ENCODE data around the gene SDHAF2. TPM values are rescaled to one million over a fixed set of nuclear protein-coding genes. Genes with fewer than 3 reads are reported as not detected.

Gene SDHAF2
- total and polyA plus RNA-seq, 9 of the 15 experiments (the other 6 are each of a cell fraction or from before 2014, with no cell fraction given), result 21.2 to 144 (median 40.4) TPM

GRCh38 chr11:61472282-61472681 lies 42.4 kb downstream of the SDHAF2 start:
- ChIA-PET CTCF (ENCODE audit: low intra/inter-chr PET ratio) (no interaction called here), POLR2A (interaction anchor here (0.9 to 1.7 kb wide), 4 partner anchors 10 to 45 kb away, joined by 3 to 9 read pairs (median 3); no protein-coding TSS in a partner anchor)
- no peak for FAIRE-seq

More at GRCh38 chr11:61472282-61472681, 42.4 kb downstream of the SDHAF2 start:
- H2AFZ ChIP-seq (ENCODE audit: low read depth, low read length), result no peak overlapping the region
- 0 out of 3 replicates have a peak, but pooled peaks have one; percentile 36 for ATAC-seq
- 50% methylated on average over 5 of the region's 5 CpGs for WGBS (ENCODE audit: insufficient coverage, low coverage, missing lambda C conversion rate)
- H3K4me2 ChIP-seq (ENCODE audit: insufficient read depth, low read length), result no peak overlapping the region
- intact Hi-C loops (cut with micrococcal nuclease), result no loop called here
- no peak overlapping the region for H3K27ac ChIP-seq (ENCODE audit: extremely low read depth, low read depth, low read length)
- peaks cover 0 to under 1% of the 10 kb centered on the region in 2 experiments; a peak in 1 of 5 replicates for H3K4me1 ChIP-seq (replicated peaks in 1 of 2; ENCODE audit: control insufficient read depth in 2 of 2, insufficient read depth in 2 of 2, low read length in 2 of 2)
- in situ Hi-C loops (cut with MboI), result no loop called here
- H4K20me1 ChIP-seq (replicated peaks; ENCODE audit: control insufficient read depth, insufficient read depth, low read length), result 0 out of 2 replicates have a peak, but pooled peaks cover 3% of the 10 kb centered on the region
- H3K27me3 ChIP-seq (ENCODE audit: control insufficient read depth in 2 of 2, insufficient read depth in 2 of 2, low read length in 2 of 2), result no peaks in the 10 kb centered on the region
- no peak for TF ChIP-seq MXD1 (CRISPR knock-in tag; IDR thresholded peaks at IDR 0.05; ENCODE audit: borderline replicate concordance, poor library complexity, severe bottlenecking)
- no peak for TF ChIP-seq ZFPM2 (CRISPR knock-in tag; IDR thresholded peaks at IDR 0.05)
- TF ChIP-seq ZNF165 (CRISPR knock-in tag; IDR thresholded peaks at IDR 0.05; ENCODE audit: borderline replicate concordance), result no peak
- TF ChIP-seq E2F6 (IDR thresholded peaks at IDR 0.05; ENCODE audit: borderline replicate concordance in 1 of 2, extremely low read depth in 1 of 2, insufficient read depth in 1 of 2, insufficient read length in 1 of 2, low read depth in 1 of 2, low read length in 1 of 2, poor library complexity in 1 of 2, severe bottlenecking in 1 of 2), result peak in 1 of 2 experiments; percentile 26
- TF ChIP-seq MCM2 (IDR thresholded peaks at IDR 0.05; ENCODE audit: low read depth), result no peak
- no peak for TF ChIP-seq ZNF609 (CRISPR knock-in tag; IDR thresholded peaks at IDR 0.05; ENCODE audit: borderline replicate concordance)
- TF ChIP-seq CEBPB (tag; IDR thresholded peaks at IDR 0.05), result peak; percentile 53; the same call in 1 of the 2 replicates
- no peak for TF ChIP-seq ZNF75A (CRISPR knock-in tag; IDR thresholded peaks at IDR 0.05)
- no peak for TF ChIP-seq STAT5B (CRISPR knock-in tag; IDR thresholded peaks at IDR 0.05)
- no peaks in the 10 kb centered on the region for H3K9me3 ChIP-seq (replicated peaks; ENCODE audit: control insufficient read depth, insufficient read depth, low read depth, low read length)
- H3K9ac ChIP-seq (ENCODE audit: insufficient read depth in 1 of 2, low read depth in 2 of 2, low read length in 2 of 2), result no peak overlapping the region
- DNase-seq (ENCODE audit: extremely low read depth in 1 of 4, low spot score in 3 of 4), result no peak
- BruUV-seq (replicated peaks), result no TSS peak
- no peaks in the 10 kb centered on the region for H3K36me3 ChIP-seq (ENCODE audit: control insufficient read depth, insufficient read depth, low read length)
- H3K79me2 ChIP-seq (ENCODE audit: control insufficient read depth, insufficient read depth, low read length), result no peaks in the 10 kb centered on the region
- H3K9me1 ChIP-seq (ENCODE audit: control insufficient read depth, insufficient read depth, low read length), result no peaks in the 10 kb centered on the region
- H3K4me3 ChIP-seq, result no peak overlapping the region
